OCI-LY7 (cell line): ENCODE data around the gene SLC10A3. TPM values are rescaled to one million over a fixed set of nuclear protein-coding genes. Genes with fewer than 3 reads are reported as not detected.
"Not testable (repeated sequence)": the region's sequence is repeated elsewhere in the genome, so short reads cannot be mapped to it uniquely, and the experiment has no call there.

Experiments used
- BruUV-seq: library from RNA; stranded (reverse); fragments of 400-500 nt; replicated peaks from 2 replicates; lab custom pipeline; 2021; lab: Mats Ljungman, UMichigan
- CTCF ChIA-PET: fragments of 300-600 bp; sonication (Branson Sonifier 250); formaldehyde crosslinking; loops from one replicate; lab custom pipeline; 2022; ENCODE audit warnings: antibody characterized with exemption; ENCODE audit not compliant: unreplicated experiment; lab: Charles Lee
- POLR2A ChIA-PET: fragments of 300-600 bp; sonication (Branson Sonifier 250); formaldehyde crosslinking; loops from one replicate; lab custom pipeline; 2022; ENCODE audit warnings: antibody characterized with exemption; lab: Charles Lee
- DNase-seq: peaks from one replicate; pipeline ENCODE4 v3.0.0-alpha.2; 2015; ENCODE audit warnings: low spot score
- H2AFZ ChIP-seq: fragments of 200-600 bp; sonication (generic), shearing (Covaris generic); 2 replicates; pipeline ENCODE4 v1.6.1; 2014; ENCODE audit warnings: mild to moderate bottlenecking, antibody characterized with exemption, low read length, moderate library complexity
- H3K27ac ChIP-seq: fragments of 200-600 bp; sonication (generic); 2 replicates; pipeline ENCODE4 v1.5.1; 2014; ENCODE audit warnings: mixed run types, low read depth, mild to moderate bottlenecking, moderate library complexity, low read length, inconsistent platforms; ENCODE audit not compliant: poor library complexity, severe bottlenecking
- H3K36me3 ChIP-seq: fragments of 200-600 bp; sonication (generic); 2 replicates; pipeline ENCODE4 v1.6.1; 2014; ENCODE audit warnings: mild to moderate bottlenecking, antibody characterized with exemption, low read length, moderate library complexity, mixed read lengths; ENCODE audit not compliant: insufficient read depth
- H3K4me1 ChIP-seq: fragments of 200-600 bp; sonication (generic); 2 replicates; pipeline ENCODE4 v1.5.1; 2014; ENCODE audit warnings: mild to moderate bottlenecking, low read length; ENCODE audit not compliant: insufficient read depth, poor library complexity, severe bottlenecking
- H3K4me2 ChIP-seq: fragments of 200-600 bp; sonication (generic); 2 replicates; pipeline ENCODE4 v1.6.1; 2014; ENCODE audit warnings: mild to moderate bottlenecking, low read length
- H3K4me3 ChIP-seq: fragments of 200-600 bp; sonication (generic); 2 replicates; pipeline ENCODE4 v1.5.1; 2014; ENCODE audit warnings: mild to moderate bottlenecking, low read depth, low read length; ENCODE audit not compliant: poor library complexity, severe bottlenecking
- H3K79me2 ChIP-seq: fragments of 200-600 bp; sonication (generic); 2 replicates; pipeline ENCODE4 v1.6.1; 2016; ENCODE audit warnings: low read depth, mild to moderate bottlenecking, low read length, moderate library complexity, mixed read lengths; ENCODE audit not compliant: insufficient read depth
- H3K9me2 ChIP-seq: fragments of 200-600 bp; sonication (generic); 2 replicates; pipeline ENCODE4 v1.6.1; 2016; ENCODE audit warnings: mild to moderate bottlenecking, low read length, mixed read lengths; ENCODE audit not compliant: insufficient read depth
- H3K9me3 ChIP-seq: fragments of 200-600 bp; sonication (generic); 2 replicates; pipeline ENCODE4 v1.6.1; 2014; ENCODE audit warnings: mild to moderate bottlenecking, mixed run types, low read length, mixed read lengths
- H4K20me1 ChIP-seq: fragments of 200-600 bp; sonication (generic); 2 replicates; pipeline ENCODE4 v1.6.1; 2014; ENCODE audit warnings: mild to moderate bottlenecking, antibody characterized with exemption, low read length, moderate library complexity, mixed read lengths; ENCODE audit not compliant: insufficient read depth
- EZH2phosphoT487 ChIP-seq: fragments of 200-600 bp; sonication (generic); IDR thresholded peaks from 2 replicates; pipeline ENCODE4 v1.6.1; 2018; ENCODE audit warnings: low read depth, borderline replicate concordance, mild to moderate bottlenecking, mixed run types, antibody characterized with exemption, low read length, moderate library complexity, mixed read lengths
- intact Hi-C: fragments of 100-400 bp; cut with micrococcal nuclease; formaldehyde crosslinking; loops from one replicate; pipeline ENCODE4 v1.10.0; 2022; ENCODE audit not compliant: unreplicated experiment
- total RNA-seq, 2 experiments: library from RNA; depleted of rRNA in 1 of 2; stranded (reverse); fragments of >200 nt in 1 of 2; shearing (Covaris generic) in 1 of 2; gene quantifications; 2 replicates each; pipeline ENCODE4 v1.2.3, GENCODE V29; 2014 to 2022
- TF ChIP-seq, protein P1 (sequence below): fragments of 200-600 bp; sonication (generic); conservative IDR thresholded peaks from 2 replicates; pipeline ENCODE4 v1.5.1; 2014; ENCODE audit warnings: mild to moderate bottlenecking, antibody characterized with exemption, low read length, moderate library complexity, mixed read lengths

The SLC10A3 gene
- total RNA-seq, 2 experiments from 2014 or later = 14.1 to 15.6 TPM

DNA sequence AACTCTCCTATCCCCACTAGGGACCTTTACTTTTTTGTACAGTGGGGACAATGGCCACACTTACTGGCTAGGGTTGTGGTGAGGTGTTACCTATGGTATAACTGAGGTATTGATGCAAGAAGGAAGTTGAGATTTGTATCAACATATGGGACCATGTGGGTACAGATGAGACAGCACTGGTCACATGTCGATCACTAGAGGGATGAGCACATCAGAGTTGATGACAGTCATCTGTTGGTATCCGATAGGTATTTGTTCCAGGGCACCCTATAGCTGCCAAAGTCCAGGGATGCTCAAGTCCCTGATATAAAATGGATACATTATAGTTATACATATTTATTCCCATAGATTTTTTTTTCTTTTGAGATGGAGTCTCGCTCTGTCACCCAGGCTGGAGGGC lies 12.6 kb upstream of the SLC10A3 start:
- H3K27ac ChIP-seq = no peak overlapping the region
- H3K4me3 ChIP-seq = no peak overlapping the region
- H3K79me2 ChIP-seq = no peaks in the 10 kb centered on the region
- H2AFZ ChIP-seq = no peak overlapping the region
- no TSS peak for BruUV-seq
- no peak overlapping the region for H3K4me2 ChIP-seq
- no peaks in the 10 kb centered on the region for H3K9me3 ChIP-seq
- no peaks in the 10 kb centered on the region for H4K20me1 ChIP-seq
- H3K4me1 ChIP-seq = no peaks in the 10 kb centered on the region
- no peak for TF ChIP-seq EZH2phosphoT487
- TF ChIP-seq, protein P1, sequence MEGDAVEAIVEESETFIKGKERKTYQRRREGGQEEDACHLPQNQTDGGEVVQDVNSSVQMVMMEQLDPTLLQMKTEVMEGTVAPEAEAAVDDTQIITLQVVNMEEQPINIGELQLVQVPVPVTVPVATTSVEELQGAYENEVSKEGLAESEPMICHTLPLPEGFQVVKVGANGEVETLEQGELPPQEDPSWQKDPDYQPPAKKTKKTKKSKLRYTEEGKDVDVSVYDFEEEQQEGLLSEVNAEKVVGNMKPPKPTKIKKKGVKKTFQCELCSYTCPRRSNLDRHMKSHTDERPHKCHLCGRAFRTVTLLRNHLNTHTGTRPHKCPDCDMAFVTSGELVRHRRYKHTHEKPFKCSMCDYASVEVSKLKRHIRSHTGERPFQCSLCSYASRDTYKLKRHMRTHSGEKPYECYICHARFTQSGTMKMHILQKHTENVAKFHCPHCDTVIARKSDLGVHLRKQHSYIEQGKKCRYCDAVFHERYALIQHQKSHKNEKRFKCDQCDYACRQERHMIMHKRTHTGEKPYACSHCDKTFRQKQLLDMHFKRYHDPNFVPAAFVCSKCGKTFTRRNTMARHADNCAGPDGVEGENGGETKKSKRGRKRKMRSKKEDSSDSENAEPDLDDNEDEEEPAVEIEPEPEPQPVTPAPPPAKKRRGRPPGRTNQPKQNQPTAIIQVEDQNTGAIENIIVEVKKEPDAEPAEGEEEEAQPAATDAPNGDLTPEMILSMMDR = no peak
- CTCF ChIA-PET = no interaction called here
- no peaks in the 10 kb centered on the region for H3K36me3 ChIP-seq
- H3K9me2 ChIP-seq = no peaks in the 10 kb centered on the region
- POLR2A ChIA-PET = interaction anchor here (0.9 kb wide), 1 partner anchor 12 kb away, joined by 4 read pairs; the partner anchor contains the start of gene SLC10A3
- no peak for DNase-seq
- intact Hi-C loops = no loop called here

DNA sequence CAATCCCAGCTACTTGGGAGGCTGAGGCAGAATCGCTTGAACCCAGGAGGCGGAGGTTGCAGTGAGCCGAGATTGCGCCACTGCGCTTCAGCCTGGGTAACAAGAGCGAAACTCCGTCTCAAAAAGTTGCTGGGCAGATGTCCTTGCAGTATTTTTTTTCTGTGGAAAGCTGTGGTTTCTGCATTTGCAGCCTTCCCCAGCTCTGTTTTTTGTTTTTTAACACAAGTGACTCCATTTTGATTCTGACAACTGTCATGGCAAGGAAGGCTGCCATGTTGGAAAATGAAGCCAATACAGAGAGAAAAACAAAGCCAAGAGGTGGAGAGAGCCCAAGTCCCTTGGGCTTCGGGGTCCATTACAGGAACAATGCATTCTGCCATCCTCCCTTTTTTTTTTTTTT lies 11.7 kb upstream of the SLC10A3 start:
- no peak overlapping the region for H3K4me3 ChIP-seq
- H3K9me2 ChIP-seq = no peaks in the 10 kb centered on the region
- no peak overlapping the region for H3K4me2 ChIP-seq
- H3K9me3 ChIP-seq = no peaks in the 10 kb centered on the region
- no peak overlapping the region for H3K27ac ChIP-seq
- POLR2A ChIA-PET = interaction anchor here (0.7 to 0.9 kb wide), 3 partner anchors 11 to 75 kb away, joined by 4 to 8 read pairs (median 4); partner anchors contain the start of gene SLC10A3
- BruUV-seq = no TSS peak
- no peaks in the 10 kb centered on the region for H4K20me1 ChIP-seq
- TF ChIP-seq, protein P1 = no peak
- TF ChIP-seq EZH2phosphoT487 = no peak
- intact Hi-C loops = no loop called here
- no peak for DNase-seq
- H2AFZ ChIP-seq = no peak overlapping the region
- CTCF ChIA-PET = no interaction called here
- no peaks in the 10 kb centered on the region for H3K36me3 ChIP-seq
- no peaks in the 10 kb centered on the region for H3K4me1 ChIP-seq
- H3K79me2 ChIP-seq = no peaks in the 10 kb centered on the region

DNA sequence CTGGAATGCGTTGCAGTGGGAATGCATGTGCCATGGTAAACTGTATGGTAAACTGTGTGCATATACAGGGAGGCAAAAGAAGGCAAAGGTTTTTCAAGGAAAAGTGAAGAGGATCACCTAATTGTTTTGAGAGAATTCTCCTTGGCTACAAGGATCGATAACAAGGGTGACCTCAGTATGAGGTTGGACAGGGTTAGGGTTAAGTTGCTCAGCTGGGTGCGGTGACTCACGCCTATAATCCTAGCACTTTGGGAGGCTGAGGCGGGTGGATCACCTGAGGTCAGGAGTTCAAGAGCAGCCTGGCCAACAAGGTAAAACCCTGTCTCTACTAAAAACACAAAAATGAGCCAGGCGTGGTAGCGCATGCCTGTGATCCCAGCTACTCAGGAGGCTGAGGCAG lies 11.0 kb upstream of the SLC10A3 start:
- intact Hi-C loops, BruUV-seq: not testable (repeated sequence)

DNA sequence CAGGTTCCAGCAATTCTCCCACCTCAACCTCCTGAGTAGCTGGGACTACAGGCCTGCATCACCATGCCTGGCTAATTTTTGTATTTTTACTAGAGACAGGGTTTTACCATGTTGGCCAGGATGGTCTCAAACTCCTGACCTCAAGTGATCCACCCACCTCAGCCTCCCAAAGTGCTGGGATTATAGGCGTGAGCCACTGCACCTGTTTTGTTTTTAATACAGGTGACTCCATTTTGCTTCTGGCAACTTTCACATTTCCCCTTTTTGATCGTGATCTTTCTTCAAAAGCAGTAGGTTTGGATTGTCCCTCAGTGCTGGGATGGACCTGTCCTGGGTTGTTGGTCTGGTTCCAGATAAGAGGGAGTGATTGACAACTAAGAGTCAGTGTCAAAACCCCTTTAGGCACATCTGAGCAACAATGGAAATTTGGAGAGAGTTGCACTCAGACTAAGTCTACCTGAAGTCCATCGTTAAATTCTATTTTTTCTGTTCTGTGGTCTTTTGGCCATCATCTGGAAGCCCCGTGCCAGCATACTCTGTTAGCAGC lies 6.2 kb upstream of the SLC10A3 start:
- H3K9me2 ChIP-seq, H2AFZ ChIP-seq, H3K79me2 ChIP-seq, CTCF ChIA-PET, H3K9me3 ChIP-seq, H3K4me3 ChIP-seq, DNase-seq, H3K4me2 ChIP-seq, H4K20me1 ChIP-seq, intact Hi-C loops, H3K4me1 ChIP-seq, BruUV-seq, H3K27ac ChIP-seq, H3K36me3 ChIP-seq: not testable (repeated sequence)
- POLR2A ChIA-PET = interaction anchor here (0.7 to 1.2 kb wide), 3 partner anchors 20 to 520 kb away, joined by 3 to 7 read pairs (median 7); partner anchors contain the start of gene FAM3A

More for the DNA sequence above, 11.0 kb upstream of the SLC10A3 start:
- H2AFZ ChIP-seq, H3K79me2 ChIP-seq, H3K27ac ChIP-seq, H3K4me1 ChIP-seq, DNase-seq, H3K36me3 ChIP-seq, H3K4me3 ChIP-seq, H3K4me2 ChIP-seq, H3K9me3 ChIP-seq, CTCF ChIA-PET, H3K9me2 ChIP-seq, H4K20me1 ChIP-seq: not testable (repeated sequence)
- POLR2A ChIA-PET = interaction anchor here (0.7 kb wide), 3 partner anchors 25 to 557 kb away, joined by 3 to 4 read pairs (median 4); partner anchors contain the start of gene RENBP
